ENCODE data around the gene BET1.

The BET1 gene

GRCh38 chr7:94011714-94012353 lies 7.7 kb upstream of the BET1 start:
- DNase-seq (ENCODE audit: low read depth) = no peak

- no peak for DNase-seq (ENCODE audit: low read depth)
These were observed 4.4 kb upstream of the BET1 start for GRCh38 chr7:94008537-94008936.

DNA sequence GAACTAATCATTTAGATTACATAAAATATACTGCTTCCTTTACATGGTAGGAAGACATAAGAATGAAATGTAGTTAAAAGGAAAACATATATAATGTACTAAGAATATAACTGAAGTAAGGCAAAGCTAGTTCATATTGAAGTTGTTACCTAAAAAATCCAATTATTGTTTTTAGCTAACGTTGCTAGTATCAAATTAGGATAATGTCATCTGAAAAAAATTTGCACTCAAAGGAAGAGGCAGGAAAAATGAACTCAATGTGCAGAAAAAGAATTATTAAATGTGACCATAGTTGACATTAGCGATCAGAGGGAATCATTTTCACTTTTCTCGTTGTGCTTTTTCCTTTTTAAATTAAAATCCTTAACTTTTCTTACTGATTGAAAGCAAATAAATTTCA lies 1.6 kb upstream of the BET1 start:
- DNase-seq (ENCODE audit: low read depth) = no peak

DNA sequence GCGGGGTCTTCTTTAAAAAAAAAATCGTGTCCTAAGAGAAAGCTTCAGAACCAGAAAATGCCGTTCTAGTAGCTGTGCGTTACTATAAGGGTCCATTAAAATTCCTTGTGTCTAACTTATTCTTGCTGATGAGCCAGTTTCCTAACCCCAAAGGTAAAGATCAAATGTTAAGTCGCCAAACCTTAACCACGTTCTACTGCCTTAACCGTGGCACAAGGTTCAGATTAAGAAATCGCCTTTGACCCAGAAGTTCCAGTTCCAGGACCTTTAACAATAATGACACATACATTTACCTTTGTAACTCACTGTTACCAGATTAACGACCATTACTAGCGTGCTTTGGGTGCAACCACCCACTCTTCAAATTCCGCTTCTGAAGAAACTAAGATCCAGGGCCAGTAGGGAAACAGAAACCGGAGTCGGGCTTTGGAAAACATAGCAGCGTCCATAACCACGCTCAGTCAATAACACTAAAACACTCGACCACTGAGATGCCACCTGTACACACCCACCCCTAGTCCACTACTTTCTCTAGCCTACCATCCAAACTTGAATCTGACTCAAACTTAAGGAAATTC lies 620 bp downstream of the BET1 start:
- peak; percentile 2 for DNase-seq (ENCODE audit: low read depth)

GRCh38 chr7:94001396-94001795 lies 2.8 kb downstream of the BET1 start:
- DNase-seq (ENCODE audit: low read depth) = no peak

GRCh38 chr7:93997868-93998267 lies 6.3 kb downstream of the BET1 start:
- no peak for DNase-seq (ENCODE audit: low read depth)

- DNase-seq (ENCODE audit: low read depth) = no peak
These were observed 11.6 kb downstream of the BET1 start for GRCh38 chr7:93992421-93993110.

DNA sequence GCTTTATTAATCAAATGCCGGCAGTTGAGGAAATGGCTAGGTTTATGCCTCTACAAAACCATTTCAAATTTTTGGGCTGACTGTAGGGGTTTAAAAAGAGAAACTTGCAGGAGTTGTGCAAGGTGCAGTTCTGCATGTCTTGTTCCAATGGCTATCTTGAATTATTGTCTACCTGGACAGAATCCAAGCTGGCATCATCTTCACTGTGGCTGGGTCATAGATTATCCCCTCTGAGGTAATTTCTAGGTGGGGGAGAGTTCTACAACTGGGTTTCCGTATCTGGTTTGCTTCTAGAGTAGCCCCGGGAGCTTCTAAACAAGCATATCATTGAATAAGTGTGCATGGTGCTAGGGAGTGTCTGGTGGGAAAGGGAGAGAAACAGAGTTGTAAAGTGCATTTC lies 16.9 kb downstream of the BET1 start:
- DNase-seq (ENCODE audit: low read depth) = no peak

- DNase-seq (ENCODE audit: low read depth) = no peak
These were observed 19.1 kb downstream of the BET1 start for GRCh38 chr7:93985101-93985500.

DNA sequence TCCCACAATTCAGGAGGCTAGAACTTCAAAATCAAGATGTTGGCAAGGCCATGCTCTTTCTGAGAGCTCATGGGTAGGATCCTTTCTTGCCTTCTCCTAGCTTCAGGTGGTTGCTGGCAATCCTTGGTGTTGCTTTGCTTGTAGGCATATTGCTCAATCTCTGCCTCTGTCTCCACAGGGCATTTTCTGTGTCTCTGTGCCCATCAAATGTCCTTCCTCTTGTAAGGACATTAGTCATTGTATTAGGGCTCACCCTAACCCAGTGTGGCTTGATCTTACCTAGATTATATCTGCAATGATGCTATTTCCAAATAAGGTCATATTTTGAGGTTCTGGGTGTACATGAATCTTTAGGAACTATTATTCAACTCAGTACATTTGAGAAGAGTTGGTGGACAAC lies 20.1 kb downstream of the BET1 start:
- no peak for DNase-seq (ENCODE audit: low read depth)

DNA sequence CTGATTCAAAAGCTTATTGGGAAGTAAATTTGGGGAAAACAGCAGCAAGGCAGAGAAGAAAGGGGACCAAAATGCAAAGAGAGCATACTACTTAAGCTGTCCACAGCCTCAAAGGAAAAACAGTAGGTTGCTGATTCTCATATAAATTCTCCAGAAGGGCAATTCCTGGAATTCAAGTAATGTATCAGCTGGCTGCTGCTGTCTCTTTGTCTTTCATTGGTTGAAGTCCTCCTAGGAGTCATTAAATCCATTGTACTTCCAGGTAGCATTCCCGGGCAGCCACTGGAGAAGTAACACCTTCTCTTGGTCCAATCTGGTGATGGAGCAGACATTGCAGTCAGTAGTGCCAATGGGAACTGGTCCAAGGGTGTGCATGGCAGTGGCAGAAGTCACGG lies 22.7 kb downstream of the BET1 start:
- no peak for DNase-seq (ENCODE audit: low read depth)

GRCh38 chr7:93980744-93981479 lies 23.2 kb downstream of the BET1 start:
- no peak for DNase-seq (ENCODE audit: low read depth)

DNA sequence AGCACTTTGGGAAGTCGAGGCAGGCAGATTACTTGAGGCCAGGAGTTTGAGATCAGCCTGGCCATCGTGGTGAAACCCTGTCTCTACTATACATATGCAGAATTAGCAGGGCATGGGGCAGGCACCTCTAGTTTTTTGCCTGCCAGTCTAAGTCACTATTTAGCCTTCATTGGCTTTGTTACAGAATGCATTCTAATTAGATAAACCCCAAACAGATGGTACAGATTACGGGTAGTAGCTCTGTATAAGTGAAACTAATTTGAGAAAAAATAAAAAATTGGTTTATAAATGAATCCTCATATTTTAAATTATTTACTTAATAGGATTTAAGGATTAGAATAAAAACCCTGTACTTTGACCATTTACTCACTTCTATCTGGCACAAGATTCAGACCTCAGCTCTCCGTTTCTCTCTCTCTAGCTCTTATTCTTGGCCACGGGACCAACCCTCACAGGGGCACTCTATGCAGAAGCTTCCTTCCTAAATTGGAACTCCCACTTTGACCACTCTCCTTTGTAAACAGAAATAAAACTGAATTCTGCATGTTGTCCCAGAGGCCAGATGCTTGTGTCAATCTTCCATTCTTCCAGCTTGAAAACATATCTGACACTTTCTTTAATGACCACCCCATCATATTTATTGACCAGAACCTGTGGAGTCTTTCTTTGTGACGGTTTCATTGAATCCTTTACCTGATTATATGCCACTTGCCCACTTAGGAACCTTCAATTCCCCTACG lies 26.8 kb downstream of the BET1 start:
- DNase-seq (ENCODE audit: low read depth) = peak; percentile 10

GRCh38 chr7:93973134-93973533 lies 31.0 kb downstream of the BET1 start:
- DNase-seq (ENCODE audit: low read depth) = no peak

DNA sequence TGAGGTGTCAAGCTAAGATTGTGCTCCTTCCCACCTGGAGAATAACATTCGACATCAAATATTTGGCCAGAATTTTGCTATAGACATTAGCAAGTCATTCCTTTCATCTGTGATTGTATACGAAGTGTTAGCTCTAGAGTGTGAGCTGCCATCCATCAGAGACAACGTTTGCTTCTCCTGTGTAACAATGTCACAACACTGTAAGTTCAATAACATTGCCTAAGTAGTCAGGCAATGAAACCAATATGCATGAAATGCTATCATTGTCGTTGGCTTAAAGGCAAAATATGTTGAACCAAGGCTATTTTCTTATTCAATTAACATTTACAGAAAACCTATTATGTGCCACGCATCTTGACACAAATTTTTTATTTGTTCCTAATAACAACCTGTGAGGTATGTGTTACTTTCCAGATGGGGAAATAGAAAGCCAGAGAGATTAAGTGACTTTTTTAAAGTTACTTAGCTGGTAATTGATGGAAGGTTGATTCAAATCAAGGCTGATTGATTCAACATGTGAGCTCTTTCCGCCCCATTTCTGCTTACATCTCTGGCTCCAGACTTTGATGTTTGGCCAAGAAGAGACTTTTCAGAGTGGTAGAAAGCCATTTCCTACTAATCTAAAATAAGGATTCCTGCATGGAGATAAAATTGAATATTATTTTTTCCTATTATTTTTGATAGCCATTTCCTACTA lies 32.0 kb downstream of the BET1 start:
- DNase-seq (ENCODE audit: low read depth) = peak; percentile 7

DNA sequence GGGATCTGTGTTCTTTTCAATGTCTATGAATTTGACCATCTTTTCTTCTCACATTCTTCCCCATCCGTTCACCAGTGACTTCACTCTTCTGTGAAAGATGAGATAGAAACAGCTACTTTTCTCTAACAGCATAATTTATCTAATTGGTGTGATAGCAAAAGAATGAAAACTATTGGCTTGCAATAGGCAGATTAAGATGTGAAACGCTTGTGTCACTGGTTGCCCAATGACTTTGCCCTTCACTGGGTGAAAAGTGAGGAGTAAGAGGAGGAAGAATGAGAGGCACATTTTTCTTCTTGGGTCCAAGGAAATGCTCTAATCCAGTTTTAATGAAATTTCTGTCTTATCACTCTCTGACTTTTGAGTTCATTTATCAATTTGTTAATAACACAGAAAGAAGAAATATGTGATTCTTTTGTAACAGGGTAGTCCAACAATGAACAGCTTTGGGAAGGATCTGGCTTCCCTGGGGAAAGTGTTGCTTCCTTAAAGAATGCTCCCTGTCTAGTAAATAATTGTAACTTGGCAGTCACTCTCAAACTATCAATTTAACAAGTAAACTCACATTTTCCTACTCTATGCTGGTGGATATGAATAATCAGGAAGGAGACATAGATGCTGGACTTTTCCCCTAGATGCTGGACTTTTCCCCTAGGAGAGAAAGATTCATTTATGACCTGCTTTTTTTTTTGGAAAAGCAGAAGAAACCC lies 35.1 kb downstream of the BET1 start:
- peak; percentile 58 for DNase-seq (ENCODE audit: low read depth)

DNA sequence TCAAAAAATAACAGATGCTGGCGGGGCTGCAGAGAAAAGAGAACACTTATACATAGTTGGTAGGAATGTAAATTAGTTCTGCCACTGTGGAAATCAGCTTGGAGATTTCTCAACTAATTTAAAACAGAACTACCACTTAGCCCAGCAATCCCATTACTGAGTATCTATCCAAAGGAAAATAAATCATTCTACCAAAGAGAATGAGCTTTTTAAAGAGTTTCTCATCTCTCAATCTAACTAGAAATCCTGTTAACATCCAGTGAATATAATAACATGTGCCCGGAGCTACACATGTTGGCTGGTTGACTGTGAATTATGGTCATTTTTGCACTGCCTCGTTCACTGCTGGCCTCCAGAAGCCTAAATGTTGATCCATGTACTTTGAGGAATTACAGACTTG lies 39.3 kb downstream of the BET1 start:
- DNase-seq (ENCODE audit: low read depth) = peak; percentile 30

DNA sequence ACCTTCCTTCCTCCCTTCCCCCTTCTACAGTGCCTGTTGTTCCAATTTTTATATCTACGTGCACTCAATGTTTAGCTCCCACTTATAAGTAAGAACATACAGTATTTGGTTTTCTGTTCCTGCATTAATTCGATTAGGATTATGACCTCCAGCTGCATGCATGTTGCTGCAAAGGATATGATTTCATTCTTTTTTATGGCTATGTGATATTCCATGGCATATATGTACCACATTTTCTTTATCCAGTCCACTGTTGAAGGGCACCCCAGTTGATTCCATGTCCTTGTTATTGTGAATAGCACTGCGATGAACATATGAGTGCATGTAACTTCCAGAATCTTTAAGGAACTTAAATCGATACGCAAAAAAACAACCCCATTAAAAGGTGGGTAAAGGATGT lies 39.9 kb downstream of the BET1 start:
- no peak for DNase-seq (ENCODE audit: low read depth)

DNA sequence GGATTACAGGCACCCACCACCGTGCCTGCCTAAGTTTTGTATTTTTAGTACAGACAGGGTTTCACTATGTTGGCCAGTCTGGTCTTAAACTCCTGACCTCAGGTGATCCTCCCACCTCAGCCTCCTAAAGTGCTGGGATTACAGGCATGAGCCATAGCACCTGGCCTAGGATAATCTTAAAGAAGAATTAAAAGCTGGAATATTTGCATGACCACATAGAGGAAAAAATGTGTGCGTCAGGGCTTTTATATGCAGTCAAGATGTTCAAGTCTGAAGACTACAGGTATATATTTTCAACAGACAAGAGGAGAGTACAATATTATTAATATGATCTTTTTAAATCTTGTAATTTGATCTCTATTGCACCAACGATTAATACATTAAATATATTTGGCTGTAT lies 43.2 kb downstream of the BET1 start:
- DNase-seq (ENCODE audit: low read depth) = no peak

GRCh38 chr7:93958651-93959050 lies 45.5 kb downstream of the BET1 start:
- no peak for DNase-seq (ENCODE audit: low read depth)

DNA sequence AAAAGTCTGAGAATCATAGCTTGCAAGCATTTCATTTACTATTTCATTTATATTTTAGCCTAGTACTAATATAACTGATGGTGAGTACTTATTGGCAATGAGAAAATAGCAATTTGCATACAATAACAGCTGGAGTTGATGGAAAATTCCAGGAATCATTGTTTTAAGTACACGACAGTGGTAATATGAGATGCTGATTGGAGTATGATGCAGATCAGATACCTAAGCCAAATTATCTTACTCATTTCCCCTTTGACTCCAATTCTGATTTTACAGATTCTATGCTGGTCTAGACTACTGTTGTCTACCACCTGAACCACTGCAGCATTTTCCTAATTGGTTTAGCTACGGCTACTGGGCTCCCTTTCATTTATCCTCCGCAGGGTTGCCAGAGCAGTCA lies 45.9 kb downstream of the BET1 start:
- DNase-seq (ENCODE audit: low read depth) = peak; percentile 28
